ENCODE data around the gene TMEM207.

Gene TMEM207

DNA sequence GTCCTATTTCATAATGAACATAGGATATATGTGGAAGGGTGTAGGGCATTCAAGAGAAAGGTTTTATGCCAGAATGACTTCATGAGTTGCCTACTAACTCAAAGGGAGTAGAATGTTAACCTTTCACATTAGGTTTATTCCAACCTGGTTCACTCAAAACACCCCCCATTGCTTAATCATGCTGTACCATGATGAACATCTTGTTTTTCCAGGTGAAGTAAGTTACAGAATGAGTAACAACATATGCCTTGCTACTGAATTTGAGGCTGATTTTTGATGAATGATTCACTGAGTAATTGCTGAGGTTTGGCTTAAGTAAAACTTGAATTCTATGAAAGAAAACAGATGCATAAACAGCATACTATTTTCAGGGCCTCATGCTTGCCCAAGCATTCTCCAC is 67.6 kb downstream of the TMEM207 start:
- DNase-seq, result no peak

DNA sequence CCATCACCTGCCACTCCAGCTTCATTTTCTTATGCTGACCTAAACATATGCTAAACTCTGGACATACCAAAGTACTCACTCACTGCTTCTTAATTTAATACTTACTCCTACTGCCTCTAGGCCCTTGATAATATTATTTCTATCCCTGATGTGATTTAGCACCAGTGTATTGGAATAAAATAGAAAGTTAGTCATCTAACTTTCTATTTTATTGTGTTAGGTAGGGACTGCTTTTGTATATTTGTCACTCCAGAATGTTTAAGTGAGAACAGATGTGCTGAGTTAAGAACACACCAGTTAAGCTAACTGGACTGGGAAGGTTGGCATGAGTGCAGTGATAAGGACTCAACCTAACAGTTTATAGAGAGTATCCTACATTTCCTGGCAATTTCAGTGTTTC is 68.3 kb downstream of the TMEM207 start:
- no peak for DNase-seq

DNA sequence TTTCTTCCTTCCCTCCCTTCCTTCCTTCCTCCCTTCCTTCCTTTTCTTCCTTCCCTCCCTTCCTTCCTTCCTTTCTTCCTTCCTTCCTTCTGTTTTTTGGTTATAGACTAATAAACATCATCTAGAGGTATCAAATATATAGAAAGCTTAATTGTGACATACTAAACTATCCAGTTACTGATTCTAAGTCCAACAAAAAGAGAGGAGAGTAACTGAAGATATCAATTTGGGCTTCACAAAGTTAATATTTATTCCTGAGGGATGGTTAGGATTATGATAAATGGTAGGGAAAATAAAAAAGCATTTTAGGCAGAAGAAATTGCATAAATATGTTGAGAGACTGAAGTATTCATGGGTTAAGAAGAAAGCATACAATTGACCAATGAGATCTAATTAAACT is 69.5 kb downstream of the TMEM207 start:
- DNase-seq, result no peak

Data from NCI-H2081 (cell line).